Measurements from ENCODE around the gene ZEB2.
A peak's percentile ranks its signal among the peaks of the same experiment; 100 is the strongest.

ZEB2 gene

DNA sequence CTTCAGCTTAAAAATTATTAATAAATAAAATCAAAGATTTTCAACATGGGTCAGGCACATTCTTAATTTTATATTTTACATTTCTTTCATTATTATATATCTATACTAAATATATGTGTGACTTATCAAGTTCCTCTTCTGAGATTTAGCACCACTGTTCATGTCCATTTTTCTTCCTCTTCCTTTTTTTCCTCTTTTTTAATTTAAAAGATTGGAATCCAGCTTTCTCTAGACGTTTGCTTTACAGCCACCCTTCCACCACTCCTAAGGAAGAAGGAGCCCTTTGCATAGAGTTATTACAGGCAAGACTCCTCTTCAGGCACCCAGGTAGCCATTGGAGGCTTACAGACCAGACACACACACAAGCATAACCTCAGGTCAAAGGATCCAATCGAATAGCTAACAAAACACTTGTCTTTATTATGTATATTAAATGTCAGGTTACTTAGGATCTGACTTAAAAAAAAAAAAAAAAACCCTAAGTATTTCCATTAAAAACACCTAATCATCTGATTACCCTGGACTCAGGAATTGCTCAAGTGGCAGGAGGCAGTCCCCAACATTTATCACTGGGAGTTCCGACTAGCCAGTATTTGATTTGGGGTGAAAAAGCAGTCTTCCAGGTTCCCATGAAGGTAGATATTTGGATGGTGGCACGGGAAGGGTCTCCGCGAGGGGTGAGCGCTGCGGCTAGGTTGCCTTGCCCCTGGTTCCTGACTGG lies 2.4 kb upstream of the ZEB2 start:
- Histone ChIP-seq H3K4me2 (ENCODE audit: low read depth, low read length, poor library complexity, severe bottlenecking) (peak overlapping the region; percentile 65), H3K27me3 (ENCODE audit: insufficient read depth, low read length, poor library complexity, severe bottlenecking) (no peaks in the 10 kb centered on the region), H2AFZ (ENCODE audit: low read length) (no peak overlapping the region), H3K36me3 (ENCODE audit: insufficient read depth, low read length) (no peaks in the 10 kb centered on the region), H3K9ac (ENCODE audit: low read depth, low read length, poor library complexity, severe bottlenecking) (no peak overlapping the region), H3K9me3 (ENCODE audit: insufficient read depth, low read depth, low read length) (no peaks in the 10 kb centered on the region), H3F3A (ENCODE audit: low read depth) (0 out of 2 replicates have a peak, but pooled peaks cover 3% of the 10 kb centered on the region), H3K79me2 (ENCODE audit: insufficient read depth, low read length) (peaks cover 24% of the 10 kb centered on the region), H3K4me1 (ENCODE audit: insufficient read depth, low read length, poor library complexity, severe bottlenecking) (peaks cover 10% of the 10 kb centered on the region), H3K4me3 (ENCODE audit: low read length, poor library complexity, severe bottlenecking) (no peak overlapping the region), H3K9me2 (replicated peaks; ENCODE audit: low read depth, low read length) (no peaks in the 10 kb centered on the region), H4K20me1 (ENCODE audit: insufficient read depth, low read length, poor library complexity, severe bottlenecking) (no peaks in the 10 kb centered on the region)
- TF ChIP-seq EZH2phosphoT487 (IDR thresholded peaks at IDR 0.05; ENCODE audit: borderline replicate concordance) = no peak
- TF ChIP-seq, protein P1, sequence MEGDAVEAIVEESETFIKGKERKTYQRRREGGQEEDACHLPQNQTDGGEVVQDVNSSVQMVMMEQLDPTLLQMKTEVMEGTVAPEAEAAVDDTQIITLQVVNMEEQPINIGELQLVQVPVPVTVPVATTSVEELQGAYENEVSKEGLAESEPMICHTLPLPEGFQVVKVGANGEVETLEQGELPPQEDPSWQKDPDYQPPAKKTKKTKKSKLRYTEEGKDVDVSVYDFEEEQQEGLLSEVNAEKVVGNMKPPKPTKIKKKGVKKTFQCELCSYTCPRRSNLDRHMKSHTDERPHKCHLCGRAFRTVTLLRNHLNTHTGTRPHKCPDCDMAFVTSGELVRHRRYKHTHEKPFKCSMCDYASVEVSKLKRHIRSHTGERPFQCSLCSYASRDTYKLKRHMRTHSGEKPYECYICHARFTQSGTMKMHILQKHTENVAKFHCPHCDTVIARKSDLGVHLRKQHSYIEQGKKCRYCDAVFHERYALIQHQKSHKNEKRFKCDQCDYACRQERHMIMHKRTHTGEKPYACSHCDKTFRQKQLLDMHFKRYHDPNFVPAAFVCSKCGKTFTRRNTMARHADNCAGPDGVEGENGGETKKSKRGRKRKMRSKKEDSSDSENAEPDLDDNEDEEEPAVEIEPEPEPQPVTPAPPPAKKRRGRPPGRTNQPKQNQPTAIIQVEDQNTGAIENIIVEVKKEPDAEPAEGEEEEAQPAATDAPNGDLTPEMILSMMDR (conservative IDR thresholded peaks at IDR 0.05; ENCODE audit: low read length) = no peak

DNA sequence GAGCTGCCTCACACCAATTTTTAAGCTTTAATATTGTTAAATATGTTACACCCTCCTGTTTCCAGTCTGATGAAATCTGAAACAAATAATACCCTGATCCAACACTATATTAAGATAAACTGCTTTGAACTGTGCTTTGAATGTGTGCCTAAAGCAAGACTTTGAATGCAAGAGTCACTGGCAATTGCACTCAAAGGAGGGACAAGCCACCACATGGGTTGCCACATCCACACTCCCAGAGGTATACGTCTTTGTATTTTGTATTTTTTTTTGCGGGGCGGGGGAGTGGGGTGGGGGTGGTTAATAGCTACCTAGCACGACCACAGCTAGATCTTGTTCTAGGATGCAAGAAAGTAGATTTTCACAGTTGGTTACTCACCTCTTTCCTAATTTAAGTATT lies 1.8 kb upstream of the ZEB2 start:
- Histone ChIP-seq H3K4me3 (ENCODE audit: low read length, poor library complexity, severe bottlenecking) (peak overlapping the region; percentile 72), H3K27me3 (ENCODE audit: insufficient read depth, low read length, poor library complexity, severe bottlenecking) (no peaks in the 10 kb centered on the region), H3F3A (ENCODE audit: low read depth) (0 out of 2 replicates have a peak, but pooled peaks cover 3% of the 10 kb centered on the region), H3K4me1 (ENCODE audit: insufficient read depth, low read length, poor library complexity, severe bottlenecking) (peaks cover 10% of the 10 kb centered on the region), H3K36me3 (ENCODE audit: insufficient read depth, low read length) (no peaks in the 10 kb centered on the region), H3K9me3 (ENCODE audit: insufficient read depth, low read depth, low read length) (no peaks in the 10 kb centered on the region), H3K9me2 (replicated peaks; ENCODE audit: low read depth, low read length) (no peaks in the 10 kb centered on the region), H3K9ac (ENCODE audit: low read depth, low read length, poor library complexity, severe bottlenecking) (no peak overlapping the region), H3K79me2 (ENCODE audit: insufficient read depth, low read length) (peaks cover 28% of the 10 kb centered on the region), H3K4me2 (ENCODE audit: low read depth, low read length, poor library complexity, severe bottlenecking) (peak overlapping the region; percentile 72), H2AFZ (ENCODE audit: low read length) (no peak overlapping the region), H4K20me1 (ENCODE audit: insufficient read depth, low read length, poor library complexity, severe bottlenecking) (no peaks in the 10 kb centered on the region)
- TF ChIP-seq, protein P1 (conservative IDR thresholded peaks at IDR 0.05; ENCODE audit: low read length) = no peak
- TF ChIP-seq EZH2phosphoT487 (IDR thresholded peaks at IDR 0.05; ENCODE audit: borderline replicate concordance) = no peak

DNA sequence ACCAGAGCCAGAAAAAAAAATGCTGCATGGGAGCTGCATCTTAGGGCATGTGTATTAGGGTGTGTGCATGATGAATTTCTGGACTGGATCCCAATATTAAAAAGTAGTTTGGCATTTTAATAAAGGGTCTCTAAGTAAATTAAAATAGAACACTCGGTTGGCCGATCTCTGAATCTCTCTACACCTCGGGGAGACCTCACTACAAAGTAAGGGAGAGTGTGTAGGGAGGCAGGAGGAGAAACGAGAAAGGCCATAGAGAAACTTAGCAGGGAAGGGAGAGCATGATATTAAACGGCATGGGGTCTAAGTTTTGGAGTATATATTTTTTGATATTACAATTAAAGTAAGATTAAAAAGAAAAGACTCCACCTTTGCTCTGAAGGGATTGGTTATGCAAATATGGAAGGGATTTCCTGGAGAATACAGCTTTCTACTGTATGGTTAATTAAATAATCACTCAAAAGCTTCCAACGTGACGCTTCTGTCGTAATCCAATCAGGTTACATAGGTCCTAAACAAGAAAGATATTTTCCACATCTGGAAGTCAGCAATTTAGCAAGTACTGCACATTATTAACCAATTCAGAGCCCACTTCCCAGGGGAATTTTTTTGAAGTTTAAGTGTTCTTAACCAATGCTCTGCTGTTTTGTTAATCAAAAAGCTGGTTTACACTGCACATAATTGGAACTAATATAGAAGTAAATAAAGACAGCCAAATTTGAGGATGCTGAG lies 1.0 kb upstream of the ZEB2 start:
- Histone ChIP-seq H2AFZ (ENCODE audit: low read length) (no peak overlapping the region), H3K4me2 (ENCODE audit: low read depth, low read length, poor library complexity, severe bottlenecking) (peak overlapping the region; percentile 72), H3K79me2 (ENCODE audit: insufficient read depth, low read length) (peaks cover 36% of the 10 kb centered on the region), H3K9ac (ENCODE audit: low read depth, low read length, poor library complexity, severe bottlenecking) (no peak overlapping the region), H3K9me2 (replicated peaks; ENCODE audit: low read depth, low read length) (no peaks in the 10 kb centered on the region), H3K4me1 (ENCODE audit: insufficient read depth, low read length, poor library complexity, severe bottlenecking) (peaks cover 10% of the 10 kb centered on the region), H4K20me1 (ENCODE audit: insufficient read depth, low read length, poor library complexity, severe bottlenecking) (no peaks in the 10 kb centered on the region), H3K36me3 (ENCODE audit: insufficient read depth, low read length) (no peaks in the 10 kb centered on the region), H3K9me3 (ENCODE audit: insufficient read depth, low read depth, low read length) (no peaks in the 10 kb centered on the region), H3F3A (ENCODE audit: low read depth) (0 out of 2 replicates have a peak, but pooled peaks cover 3% of the 10 kb centered on the region), H3K27me3 (ENCODE audit: insufficient read depth, low read length, poor library complexity, severe bottlenecking) (no peaks in the 10 kb centered on the region), H3K4me3 (ENCODE audit: low read length, poor library complexity, severe bottlenecking) (peak overlapping the region; percentile 72)
- no peak for TF ChIP-seq EZH2phosphoT487 (IDR thresholded peaks at IDR 0.05; ENCODE audit: borderline replicate concordance)
- TF ChIP-seq, protein P1 (conservative IDR thresholded peaks at IDR 0.05; ENCODE audit: low read length) = no peak

All from Loucy (cell line).